Panc1 (cell line): ENCODE measurements around the gene CD4. TPM values are rescaled to one million over a fixed set of nuclear protein-coding genes. Genes with fewer than 3 reads are reported as not detected.

Source experiments
- ATAC-seq: fragments of 200-7000 bp; cut with Tn5 transposase; 2 replicates; pipeline ENCODE4 v1.9.1; 2020; ENCODE audit warnings: mild to moderate bottlenecking, moderate library complexity
- BruUV-seq: library from RNA; stranded (reverse); fragments of 400-500 nt; replicated peaks from 2 replicates; lab custom pipeline; 2021; lab: Mats Ljungman, UMichigan
- CTCF ChIA-PET: fragments of 300-600 bp; sonication (Branson Sonifier 250); formaldehyde crosslinking; loops from one replicate; lab custom pipeline; 2022; ENCODE audit warnings: antibody characterized with exemption; lab: Charles Lee
- POLR2A ChIA-PET: fragments of 300-600 bp; sonication (Branson Sonifier 250); formaldehyde crosslinking; loops from one replicate; lab custom pipeline; 2022; ENCODE audit warnings: antibody characterized with exemption; lab: Charles Lee
- DNase-seq: peaks from one replicate; pipeline ENCODE4 v3.0.0-alpha.2; 2010; ENCODE audit warnings: low read depth, low spot score
- H3K27ac ChIP-seq: 2 replicates; pipeline ENCODE4 v1.5.1; 2011; ENCODE audit warnings: mild to moderate bottlenecking, low read length, inconsistent platforms
- H3K27me3 ChIP-seq: fragments of 200-500 bp; sonication (Bioruptor generic); 2 replicates; pipeline ENCODE4 v1.6.0; 2014; ENCODE audit warnings: low read length, inconsistent platforms; ENCODE audit not compliant: control insufficient read depth, insufficient read depth
- H3K36me3 ChIP-seq: fragments of 200-500 bp; sonication (Bioruptor generic); 2 replicates; pipeline ENCODE4 v1.5.1; 2014; ENCODE audit warnings: inconsistent platforms, mild to moderate bottlenecking, low read length, moderate library complexity; ENCODE audit not compliant: control insufficient read depth, insufficient read depth
- H3K4me1 ChIP-seq: 2 replicates; pipeline ENCODE4 v1.5.1; 2011; ENCODE audit warnings: inconsistent platforms, mild to moderate bottlenecking, low read length, moderate library complexity; ENCODE audit not compliant: control insufficient read depth, insufficient read depth
- H3K4me3 ChIP-seq, 2 experiments: 2 replicates each; pipeline ENCODE4 v1.5.1; 2011 to 2012; ENCODE audit warnings: low read depth in 2 of 2, low read length in 2 of 2, mild to moderate bottlenecking in 2 of 2, inconsistent platforms in 1 of 2, moderate library complexity in 1 of 2
- H3K9me3 ChIP-seq: fragments of 200-500 bp; sonication (Bioruptor generic); 2 replicates; pipeline ENCODE4 v1.5.1; 2014; ENCODE audit warnings: low read depth, mild to moderate bottlenecking, inconsistent platforms, low read length, moderate library complexity; ENCODE audit not compliant: control insufficient read depth, insufficient read depth
- CTCF ChIP-seq: fragments of 450-650 bp; IDR thresholded peaks from 2 replicates; pipeline ENCODE4 v1.5.1; 2017; ENCODE audit warnings: mild to moderate bottlenecking
- POLR2AphosphoS5 ChIP-seq: IDR thresholded peaks from 2 replicates; pipeline ENCODE4 v1.6.1; 2012; ENCODE audit warnings: mild to moderate bottlenecking, low read depth, low read length, moderate library complexity
- REST ChIP-seq, 2 experiments: IDR thresholded peaks; 2 replicates each; pipeline ENCODE4 v1.6.1; 2011 to 2012; ENCODE audit warnings: low read depth in 2 of 2, control low read depth in 1 of 2, low read length in 1 of 2, mild to moderate bottlenecking in 1 of 2, moderate library complexity in 1 of 2; ENCODE audit not compliant: insufficient read depth in 1 of 2
- SIN3A ChIP-seq: IDR thresholded peaks from 2 replicates; pipeline ENCODE4 v1.6.1; 2012; ENCODE audit warnings: low read depth, mild to moderate bottlenecking, low read length, moderate library complexity, borderline replicate concordance; ENCODE audit not compliant: insufficient read depth
- TCF7L2 ChIP-seq: IDR thresholded peaks from 2 replicates; pipeline ENCODE4 v1.6.1; 2011; ENCODE audit warnings: mild to moderate bottlenecking, low read depth, low read length, inconsistent platforms
- in situ Hi-C: cut with HindIII; loops from 2 replicates; pipeline ENCODE4 v1.10.0; 2016; ENCODE audit warnings: low sequenced_read_pairs, low pct_unique_long_range_greater_than_20kb
- intact Hi-C: fragments of 100-400 bp; cut with micrococcal nuclease; formaldehyde crosslinking; loops from one replicate; pipeline ENCODE4 v1.10.0; 2022; ENCODE audit not compliant: unreplicated experiment
- total RNA-seq: library from RNA; stranded (reverse); gene quantifications from one replicate; pipeline ENCODE4 v1.2.1, GENCODE V29; 2021; ENCODE audit not compliant: unreplicated experiment

The CD4 gene
- total RNA-seq, 1 experiment from 2014 or later, result 0.23 TPM

GRCh38 chr12:6787309-6787708 lies 2.0 kb upstream of the CD4 start:
- no peaks in the 10 kb centered on the region for H3K27me3 ChIP-seq
- ChIA-PET POLR2A (no interaction called here), CTCF (interaction anchor here (0.6 kb wide), 1 partner anchor 140 kb away, joined by 5 read pairs; the partner anchor contains the start of gene ACRBP)
- no peaks in the 10 kb centered on the region for H3K36me3 ChIP-seq
- DNase-seq (no peak), ATAC-seq (no peak)
- in situ Hi-C loops, result no loop called here
- no peaks in the 10 kb centered on the region for H3K9me3 ChIP-seq
- H3K4me3 ChIP-seq, result no peak overlapping the region
- TF ChIP-seq REST (IDR thresholded peaks at IDR 0.05; ENCODE audit: insufficient read depth in 1 of 2, low read depth in 2 of 2, low read length in 1 of 2), result no peak
- no peak for TF ChIP-seq POLR2AphosphoS5
- no peak for TF ChIP-seq SIN3A
- TF ChIP-seq TCF7L2, result no peak
- no peak for TF ChIP-seq CTCF
- intact Hi-C loops, result no loop called here
- no TSS peak for BruUV-seq
- no peaks in the 10 kb centered on the region for H3K4me1 ChIP-seq
- H3K27ac ChIP-seq, result no peak overlapping the region

GRCh38 chr12:6790496-6791150 lies 1.3 kb downstream of the CD4 start:
- CTCF ChIA-PET, result no interaction called here
- Histone ChIP-seq H3K36me3 (no peaks in the 10 kb centered on the region), H3K9me3 (no peaks in the 10 kb centered on the region), H3K27ac (no peak overlapping the region), H3K27me3 (no peaks in the 10 kb centered on the region), H3K4me1 (no peaks in the 10 kb centered on the region), H3K4me3 (no peak overlapping the region)
- in situ Hi-C loops, result no loop called here
- no TSS peak for BruUV-seq
- POLR2A ChIA-PET, result no interaction called here
- intact Hi-C loops, result no loop called here
- ATAC-seq (no peak), DNase-seq (no peak)
- TF ChIP-seq POLR2AphosphoS5 (no peak), CTCF (no peak), TCF7L2 (no peak), SIN3A (no peak), REST (IDR thresholded peaks at IDR 0.05; ENCODE audit: insufficient read depth in 1 of 2, low read depth in 2 of 2, low read length in 1 of 2) (no peak)
